NB4 (cell line): ENCODE data around the gene SLC7A11.
A peak's percentile ranks its signal among the peaks of the same experiment; 100 is the strongest.

Experiments used
- DNase-seq: peaks from one replicate; pipeline ENCODE4 v3.0.0; 2010; ENCODE audit warnings: low read depth
- H3K4me3 ChIP-seq: one replicate; pipeline ENCODE4 v1.5.1; 2011; ENCODE audit warnings: mild to moderate bottlenecking, low read depth, low read length, moderate library complexity
- CTCF ChIP-seq: IDR thresholded peaks from one replicate; pipeline ENCODE4 v1.5.1; 2012; ENCODE audit warnings: low read depth, low read length
- MAX ChIP-seq: IDR thresholded peaks from 2 replicates; pipeline ENCODE4 v1.6.1; 2011; ENCODE audit warnings: low read depth, low read length
- MYC ChIP-seq: IDR thresholded peaks from 2 replicates; pipeline ENCODE4 v1.6.1; 2011; ENCODE audit warnings: low read depth, low read length
- POLR2A ChIP-seq: IDR thresholded peaks from 2 replicates; pipeline ENCODE4 v1.6.1; 2011; ENCODE audit warnings: mild to moderate bottlenecking; ENCODE audit not compliant: insufficient read length; ENCODE audit errors: extremely low read depth

The SLC7A11 gene

DNA sequence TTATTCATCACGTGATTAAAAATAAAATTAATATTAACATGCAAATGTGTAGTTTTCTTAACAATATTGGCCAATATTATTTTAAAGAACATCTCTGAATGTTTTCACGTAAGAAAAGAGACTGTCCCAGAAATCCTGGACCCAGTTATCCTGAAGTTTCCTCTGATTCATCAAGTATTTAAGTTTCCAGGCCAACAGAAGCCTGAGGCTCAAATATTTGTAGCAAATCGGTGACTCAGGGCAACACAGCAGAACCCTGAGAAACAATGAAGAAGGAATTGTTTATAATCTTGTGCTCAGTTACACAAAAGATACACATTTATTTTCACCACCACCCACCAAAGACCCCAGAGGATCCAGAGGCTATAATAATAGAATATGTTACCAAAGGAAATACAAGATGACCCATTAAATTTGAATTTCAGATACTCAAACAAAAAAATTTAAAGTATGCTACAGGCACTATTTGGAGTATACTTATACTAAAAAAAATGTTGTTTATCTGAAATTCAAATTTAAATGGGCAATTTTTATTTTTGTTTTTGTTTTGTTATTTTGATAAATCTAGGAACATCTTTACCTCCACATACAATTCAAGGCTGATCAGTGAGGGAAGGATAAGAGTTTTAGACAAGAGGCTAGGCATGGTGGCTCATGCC is 33.9 kb upstream of the SLC7A11 start:
- DNase-seq = no peak
- TF ChIP-seq MYC = no peak
- TF ChIP-seq CTCF = no peak
- TF ChIP-seq POLR2A = no peak
- H3K4me3 ChIP-seq = no peak overlapping the region

- TF ChIP-seq POLR2A = no peak
- no peak for TF ChIP-seq MYC
- TF ChIP-seq MAX = no peak
- TF ChIP-seq CTCF = no peak
- no peak overlapping the region for H3K4me3 ChIP-seq
- DNase-seq = no peak
Observed at GRCh38 chr4:138275216-138275615, 33.1 kb upstream of the SLC7A11 start.

DNA sequence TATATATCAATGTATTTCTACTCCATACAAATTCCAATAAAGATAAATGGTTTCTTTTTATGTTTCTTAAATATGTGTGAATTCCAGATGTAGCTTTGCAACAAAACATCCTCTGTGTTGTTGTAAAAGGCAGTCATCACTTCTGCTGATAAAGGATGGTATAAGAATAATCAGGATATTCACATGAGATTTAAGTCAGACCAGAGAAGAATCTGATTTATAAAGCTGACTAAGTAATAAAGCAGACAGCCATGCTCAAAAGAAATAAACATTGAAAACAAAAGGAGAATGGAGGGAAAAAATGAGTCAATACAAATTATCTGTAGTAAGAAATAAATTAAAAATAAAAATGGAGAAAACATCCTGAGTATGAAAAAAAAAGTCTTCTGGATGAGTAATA is 27.0 kb upstream of the SLC7A11 start:
- TF ChIP-seq CTCF (no peak), MAX (no peak), POLR2A (no peak), MYC (no peak)
- no peak for DNase-seq
- H3K4me3 ChIP-seq = no peak overlapping the region

DNA sequence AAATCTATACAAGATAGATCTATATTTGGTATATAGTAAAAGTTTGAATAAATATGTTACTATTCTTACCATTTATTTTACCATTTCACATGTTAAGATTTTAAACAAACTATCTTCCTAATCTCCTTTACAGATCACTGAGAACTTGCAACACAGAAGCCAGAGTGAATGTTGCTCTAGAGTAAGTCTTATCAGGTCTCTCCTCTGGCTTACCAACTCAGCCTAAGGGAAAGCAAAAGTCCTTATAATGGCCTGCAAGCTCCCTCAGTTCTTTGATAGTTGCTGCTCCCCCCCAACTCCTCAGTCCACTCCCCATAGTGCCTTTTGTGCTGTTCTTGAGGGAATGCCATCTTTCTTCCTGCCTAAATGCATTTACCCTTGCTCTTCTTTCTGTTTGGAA is 25.7 kb upstream of the SLC7A11 start:
- no peak for TF ChIP-seq CTCF
- no peak for TF ChIP-seq MAX
- no peak for TF ChIP-seq MYC
- TF ChIP-seq POLR2A = no peak
- no peak for DNase-seq

DNA sequence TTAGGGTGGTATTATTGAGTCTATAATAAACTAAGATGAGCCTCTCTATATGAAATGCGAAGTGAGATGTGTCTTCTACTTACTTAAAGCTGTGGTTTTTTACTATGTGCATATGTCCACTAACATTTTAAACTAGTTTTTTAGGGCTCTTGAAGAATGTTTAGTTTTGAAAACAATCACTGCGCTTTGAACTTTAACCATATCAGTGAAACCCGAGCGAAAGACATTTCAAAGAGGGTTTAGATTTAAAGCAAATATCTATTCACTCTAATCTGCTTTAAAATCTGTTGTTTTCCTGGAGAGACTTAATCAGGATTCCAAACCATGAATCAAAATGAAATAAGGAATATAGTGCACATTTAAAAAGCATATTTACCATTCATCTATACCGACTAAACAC is 24.8 kb upstream of the SLC7A11 start:
- H3K4me3 ChIP-seq = no peak overlapping the region
- no peak for TF ChIP-seq CTCF

More for the DNA sequence above, 25.7 kb upstream of the SLC7A11 start:
- no peak overlapping the region for H3K4me3 ChIP-seq

GRCh38 chr4:138263247-138263816 is 21.2 kb upstream of the SLC7A11 start:
- no peak for TF ChIP-seq CTCF
- no peak for TF ChIP-seq POLR2A
- no peak for TF ChIP-seq MAX
- TF ChIP-seq MYC = no peak
- DNase-seq = peak; percentile 26
- H3K4me3 ChIP-seq = no peak overlapping the region

More for the DNA sequence above, 24.8 kb upstream of the SLC7A11 start:
- no peak for DNase-seq
